Activated T-helper 2 cell treated with anti-CD3 and anti-CD28 coated beads, Interferon-gamma antibody, Interleukin-2, Interleukin-4, amounts not matched to agents 10 μg/mL and 5 μg/mL and 100 μg/mL, durations not matched to agents 14 hours and 24 hours and 36 hours (primary cell): ENCODE measurements around the gene SLC52A3. TPM values are rescaled to one million over a fixed set of nuclear protein-coding genes. Genes with fewer than 3 reads are reported as not detected.

ENCODE experiments used
- DNase-seq: peaks from one replicate; pipeline ENCODE4 v3.0.0; 2021; ENCODE audit warnings: low spot score
- H3K27ac Mint-ChIP-seq: one replicate; pipeline ENCODE4 v1.8.0; 2021; ENCODE audit warnings: mixed read lengths
- H3K27me3 Mint-ChIP-seq: one replicate; pipeline ENCODE4 v1.8.0; 2021; ENCODE audit warnings: low read depth, mixed read lengths
- H3K36me3 Mint-ChIP-seq: one replicate; pipeline ENCODE4 v1.8.0; 2021; ENCODE audit warnings: low read depth, mixed read lengths
- H3K4me1 Mint-ChIP-seq: one replicate; pipeline ENCODE4 v1.8.0; 2021; ENCODE audit warnings: low read depth, mixed read lengths
- H3K4me3 Mint-ChIP-seq: one replicate; pipeline ENCODE4 v1.8.0; 2021; ENCODE audit warnings: low read depth, mild to moderate bottlenecking, moderate library complexity, mixed read lengths
- H3K9me3 Mint-ChIP-seq: one replicate; pipeline ENCODE4 v1.8.0; 2021; ENCODE audit warnings: mixed read lengths
- intact Hi-C: fragments of 100-400 bp; cut with micrococcal nuclease; formaldehyde crosslinking; loops from one replicate; pipeline ENCODE4 v1.15.1; 2023
- total RNA-seq: library from RNA; stranded (reverse); gene quantifications from 2 replicates; pipeline ENCODE4 v1.2.3, GENCODE V29; 2022

The SLC52A3 gene
- total RNA-seq, 1 donor from 2014 or later, result not detected

DNA sequence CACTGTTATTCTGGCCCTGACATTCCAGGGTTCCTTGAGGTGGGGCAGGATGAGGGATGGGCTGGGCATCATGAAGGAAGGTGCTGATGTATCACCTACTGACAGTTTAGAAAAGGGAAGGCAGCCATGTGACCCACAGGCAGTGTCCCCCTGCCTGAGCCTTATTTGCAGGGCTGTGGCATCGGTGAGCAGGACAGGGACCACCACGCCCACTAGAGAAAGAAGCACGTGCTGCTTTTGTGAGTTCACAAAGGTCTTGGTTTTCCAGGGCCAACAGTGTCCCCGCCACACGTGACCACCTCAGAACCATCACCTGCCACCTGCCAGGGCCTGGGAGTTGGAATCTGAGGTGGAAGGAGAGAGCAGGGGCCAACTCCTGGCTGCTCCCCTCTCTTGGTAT, 49.2 kb downstream of the SLC52A3 start:
- Mint-ChIP-seq H3K9me3 (no peaks in the 10 kb centered on the region), H3K27me3 (no peaks in the 10 kb centered on the region), H3K36me3 (no peaks in the 10 kb centered on the region), H3K4me3 (no peak overlapping the region), H3K4me1 (no peaks in the 10 kb centered on the region), H3K27ac (no peak overlapping the region)
- intact Hi-C loops, result no loop called here
- DNase-seq, result no peak

DNA sequence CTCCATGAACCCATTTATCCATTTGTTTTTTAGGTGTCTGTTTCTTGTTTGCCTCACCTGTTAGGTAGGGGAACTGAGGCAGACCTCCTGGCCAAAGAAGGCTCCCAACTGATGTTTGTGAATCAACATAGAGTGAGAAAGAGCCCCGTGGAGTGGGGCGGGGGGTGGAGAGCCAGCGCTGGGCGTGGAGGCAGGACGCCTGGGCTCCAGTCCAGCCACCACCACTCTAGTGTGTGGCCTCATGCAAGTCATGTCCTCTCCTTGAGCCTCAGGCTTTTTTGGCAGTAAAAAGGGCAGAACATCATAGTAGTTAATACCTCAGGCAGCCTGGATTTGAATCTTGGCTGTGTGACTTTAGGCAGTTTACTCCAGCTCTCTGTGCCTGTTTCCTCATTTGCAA, 50.5 kb downstream of the SLC52A3 start:
- Mint-ChIP-seq H3K27me3 (peaks cover 2% of the 10 kb centered on the region), H3K36me3 (no peaks in the 10 kb centered on the region), H3K27ac (no peak overlapping the region), H3K4me1 (no peaks in the 10 kb centered on the region), H3K4me3 (no peak overlapping the region), H3K9me3 (no peaks in the 10 kb centered on the region)
- intact Hi-C loops, result no loop called here
- no peak for DNase-seq

DNA sequence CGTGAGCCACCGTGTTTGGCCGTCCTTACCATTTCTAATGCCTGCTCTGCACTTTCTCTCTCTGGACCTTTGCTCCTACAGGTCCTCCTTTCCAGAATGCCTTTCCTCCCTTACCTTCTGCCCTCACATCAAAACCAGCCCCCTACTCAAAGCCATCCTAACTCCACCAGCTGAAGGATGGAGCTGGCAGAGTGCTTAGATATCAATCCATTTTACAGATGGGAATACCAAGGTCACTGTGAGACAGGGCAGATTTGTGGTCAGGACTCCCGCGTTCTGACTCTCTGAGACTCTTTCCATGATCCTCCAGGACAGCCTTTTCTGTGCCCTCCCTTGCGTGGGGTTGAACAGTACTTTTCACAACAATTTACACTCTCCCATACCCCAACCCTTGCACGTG, 51.0 kb downstream of the SLC52A3 start:
- intact Hi-C loops, result no loop called here
- Mint-ChIP-seq H3K4me1 (no peaks in the 10 kb centered on the region), H3K9me3 (no peaks in the 10 kb centered on the region), H3K27ac (no peak overlapping the region), H3K36me3 (no peaks in the 10 kb centered on the region), H3K4me3 (no peak overlapping the region), H3K27me3 (peaks cover 2% of the 10 kb centered on the region)
- DNase-seq, result no peak

DNA sequence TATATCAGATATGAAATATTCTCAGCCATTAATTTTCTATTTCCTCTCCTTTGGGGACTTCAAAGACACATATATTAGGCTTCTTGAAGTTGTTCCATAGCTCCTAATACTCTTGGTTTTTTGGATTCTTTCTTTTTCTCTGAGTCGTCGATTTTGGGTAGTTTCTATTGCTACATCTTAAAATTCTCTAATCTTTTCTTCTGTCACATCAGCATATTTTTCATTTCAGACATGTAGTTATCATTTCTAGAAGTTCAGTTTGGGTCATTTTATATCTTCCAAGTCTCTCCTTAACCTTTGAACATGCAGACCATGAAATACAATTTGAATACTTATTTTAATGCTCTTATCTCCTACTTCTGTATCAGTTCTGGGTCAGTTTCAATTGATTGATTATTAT, 53.8 kb downstream of the SLC52A3 start:
- H3K4me3 Mint-ChIP-seq, result no peak overlapping the region
- no peaks in the 10 kb centered on the region for H3K36me3 Mint-ChIP-seq
- no peaks in the 10 kb centered on the region for H3K4me1 Mint-ChIP-seq
- no peak for DNase-seq
- peaks cover under 1% of the 10 kb centered on the region for H3K9me3 Mint-ChIP-seq
- intact Hi-C loops, result no loop called here
- peaks cover 16% of the 10 kb centered on the region for H3K27me3 Mint-ChIP-seq
- H3K27ac Mint-ChIP-seq, result no peak overlapping the region

DNA sequence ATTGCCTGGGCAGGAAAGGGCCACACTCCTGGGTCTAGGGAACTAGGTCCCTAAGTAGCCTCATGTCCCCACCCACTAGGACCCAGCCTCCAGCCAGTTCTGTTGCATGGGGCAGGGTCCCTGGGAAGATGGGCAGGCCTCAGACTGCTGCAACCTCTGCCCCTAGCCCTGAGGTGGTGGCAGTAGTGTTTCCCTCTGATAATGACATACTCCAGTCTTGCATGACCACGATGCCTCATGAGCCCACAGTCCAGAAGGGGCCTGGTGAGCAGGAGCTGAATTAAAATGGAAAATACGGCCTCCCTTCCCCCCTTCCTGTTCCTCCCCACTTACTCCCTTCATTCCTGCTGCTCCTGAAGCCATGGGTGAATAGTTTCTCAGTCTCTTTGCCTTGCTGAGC, 56.7 kb downstream of the SLC52A3 start:
- no peaks in the 10 kb centered on the region for H3K36me3 Mint-ChIP-seq
- H3K4me1 Mint-ChIP-seq, result no peaks in the 10 kb centered on the region
- intact Hi-C loops, result no loop called here
- H3K27me3 Mint-ChIP-seq, result peaks cover 27% of the 10 kb centered on the region
- H3K9me3 Mint-ChIP-seq, result peaks cover 7% of the 10 kb centered on the region
- DNase-seq, result no peak
- H3K27ac Mint-ChIP-seq, result no peak overlapping the region
- no peak overlapping the region for H3K4me3 Mint-ChIP-seq

DNA sequence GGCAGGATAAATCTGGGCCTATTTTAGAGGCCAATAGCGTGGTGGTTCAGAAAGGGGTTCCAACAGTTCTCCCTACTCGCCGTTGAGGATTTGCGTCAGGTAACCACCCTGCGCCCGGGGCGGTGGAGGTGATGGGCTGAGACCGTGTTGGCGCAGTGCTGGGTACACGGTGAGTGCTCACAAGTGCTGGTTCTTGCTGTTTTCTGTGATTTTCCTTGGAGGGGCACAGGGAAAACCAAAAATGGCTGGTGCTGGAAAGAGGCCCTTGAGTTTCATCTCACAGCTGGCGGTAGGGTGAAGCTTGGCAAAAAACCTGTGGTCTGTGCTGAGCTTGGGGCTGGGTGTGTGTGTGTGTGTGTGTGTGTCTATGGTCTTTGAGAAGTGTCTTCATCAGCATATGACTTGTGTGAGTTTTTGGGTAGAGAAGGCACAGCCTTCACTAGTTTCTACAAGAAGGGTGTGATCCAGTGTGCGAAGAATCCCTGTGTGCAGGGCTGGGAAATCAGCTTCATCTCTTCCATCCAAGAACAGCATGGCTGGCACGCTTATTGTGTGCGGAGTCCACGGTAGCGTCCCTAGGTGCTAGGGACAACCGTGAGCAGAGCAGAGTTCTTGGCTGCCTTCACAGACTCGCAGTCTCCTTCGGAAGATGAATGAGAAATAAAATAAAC, 57.4 kb downstream of the SLC52A3 start:
- no peak overlapping the region for H3K27ac Mint-ChIP-seq
- no peak overlapping the region for H3K4me3 Mint-ChIP-seq
- intact Hi-C loops, result no loop called here
- peaks cover 7% of the 10 kb centered on the region for H3K9me3 Mint-ChIP-seq
- DNase-seq, result no peak
- peaks cover 28% of the 10 kb centered on the region for H3K27me3 Mint-ChIP-seq
- H3K36me3 Mint-ChIP-seq, result no peaks in the 10 kb centered on the region
- no peaks in the 10 kb centered on the region for H3K4me1 Mint-ChIP-seq

Other genes with a start within 250 kb of the SLC52A3 start
- gene CSNK2A1, start 224.7 kb downstream of the SLC52A3 start, total RNA-seq, result 160 and 169 TPM in 2 replicates
- gene TCF15, start 158.2 kb downstream of the SLC52A3 start, total RNA-seq, result not detected in 2 replicates
- gene SRXN1, start 115.3 kb downstream of the SLC52A3 start, total RNA-seq, result 20.0 and 20.4 TPM in 2 replicates
- gene SCRT2, start 92.7 kb downstream of the SLC52A3 start, total RNA-seq, result not detected in 2 replicates
- gene FAM110A, start 65.2 kb upstream of the SLC52A3 start, total RNA-seq, result 12.7 and 12.8 TPM in 2 replicates
- gene ANGPT4, start 147.8 kb upstream of the SLC52A3 start, total RNA-seq, result not detected in 2 replicates
- not detected in 2 replicates for gene RSPO4, start 233.8 kb upstream of the SLC52A3 start, total RNA-seq